HG02763 (cell line): ENCODE results near the gene CRTC1.
"Not testable (repeated sequence)": the region's sequence is repeated elsewhere in the genome, so short reads cannot be mapped to it uniquely, and the experiment has no call there.

Experiments
- ATAC-seq: cut with Tn5 transposase; IDR thresholded peaks from one replicate; pipeline ENCODE4 v1.9.1; 2021; ENCODE audit warnings: mild to moderate bottlenecking, moderate library complexity; ENCODE audit not compliant: unreplicated experiment

Gene CRTC1

DNA sequence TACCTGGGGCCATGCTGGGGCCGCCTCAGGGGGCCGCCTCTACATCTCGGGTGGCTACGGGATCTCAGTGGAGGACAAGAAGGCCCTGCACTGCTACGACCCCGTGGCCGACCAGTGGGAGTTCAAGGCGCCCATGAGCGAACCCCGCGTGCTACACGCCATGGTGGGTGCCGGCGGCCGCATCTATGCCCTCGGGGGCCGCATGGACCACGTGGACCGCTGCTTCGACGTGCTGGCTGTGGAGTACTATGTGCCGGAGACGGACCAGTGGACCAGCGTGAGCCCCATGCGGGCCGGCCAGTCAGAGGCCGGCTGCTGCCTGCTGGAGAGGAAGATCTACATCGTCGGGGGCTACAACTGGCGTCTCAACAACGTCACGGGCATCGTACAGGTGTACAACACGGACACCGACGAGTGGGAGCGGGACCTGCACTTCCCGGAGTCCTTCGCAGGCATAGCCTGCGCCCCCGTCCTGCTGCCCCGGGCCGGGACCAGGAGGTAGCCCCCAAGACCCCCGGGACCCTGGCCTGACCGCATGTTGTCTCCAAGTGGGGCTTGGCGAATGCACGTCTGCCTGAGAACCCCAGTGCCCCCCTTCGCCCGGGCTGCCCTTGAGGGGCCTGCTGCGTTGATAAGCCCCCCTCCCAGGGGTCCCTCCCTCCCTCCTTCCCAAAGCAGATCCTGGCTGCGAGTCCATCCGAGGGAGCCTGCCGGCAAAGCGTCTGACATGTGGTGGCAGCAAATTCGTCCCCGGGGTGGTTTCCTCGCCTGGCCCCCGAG lies 14.5 kb upstream of the CRTC1 start:
- no peak for ATAC-seq

DNA sequence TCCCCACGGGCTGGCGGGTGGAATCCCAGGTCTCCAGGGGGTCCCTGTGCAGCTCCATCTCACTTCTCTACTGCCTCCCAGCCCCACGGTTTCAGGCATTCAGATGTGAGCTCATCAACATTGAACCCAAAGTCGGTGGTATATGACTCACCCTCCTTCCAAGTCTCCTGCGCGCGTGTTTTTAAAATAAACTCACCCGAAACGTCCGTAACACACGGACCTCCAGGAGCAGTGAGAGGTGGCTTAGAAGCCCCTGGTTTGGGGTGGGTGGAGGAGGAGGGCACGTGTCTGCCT lies 14.0 kb upstream of the CRTC1 start:
- ATAC-seq, result no peak

DNA sequence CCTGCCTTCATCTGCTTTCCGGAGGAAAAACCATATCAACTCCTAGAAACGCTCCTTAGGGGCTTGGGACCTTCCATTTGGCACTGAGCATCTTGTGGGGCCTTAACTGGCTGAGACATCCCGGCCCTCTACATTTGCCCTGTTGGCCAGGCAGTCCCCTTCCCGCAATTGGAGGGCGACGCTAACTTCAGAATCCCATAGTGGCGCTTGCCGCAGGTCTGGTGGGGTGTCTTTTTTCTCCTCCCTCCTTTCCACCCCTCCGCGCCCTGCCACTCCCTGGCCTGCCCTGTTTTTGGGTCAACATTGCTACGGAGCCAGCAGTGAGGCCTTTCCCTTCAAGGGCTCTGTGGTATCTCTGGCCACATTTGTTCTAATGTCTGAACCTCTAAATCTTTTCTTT lies 13.6 kb upstream of the CRTC1 start:
- no peak for ATAC-seq

DNA sequence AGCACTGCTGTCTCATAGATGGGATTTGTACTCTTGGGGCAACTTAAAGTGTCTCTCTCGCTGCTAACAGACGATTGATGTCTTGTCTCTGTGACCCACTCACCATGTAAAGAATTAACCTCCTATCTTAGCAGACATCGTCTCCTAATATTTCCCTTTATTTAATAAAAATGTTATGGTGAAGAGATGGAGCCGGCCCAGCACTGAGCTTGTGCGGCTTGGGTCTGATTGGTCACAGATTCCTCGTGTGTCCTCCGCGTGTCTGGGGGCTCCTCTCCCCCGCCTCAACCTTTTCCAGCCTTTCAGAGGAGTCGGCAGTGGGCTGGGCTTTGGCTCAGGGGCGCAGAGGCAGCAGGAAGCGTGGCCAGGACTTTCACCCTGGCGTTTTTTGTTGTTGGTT lies 13.2 kb upstream of the CRTC1 start:
- ATAC-seq, result no peak

DNA sequence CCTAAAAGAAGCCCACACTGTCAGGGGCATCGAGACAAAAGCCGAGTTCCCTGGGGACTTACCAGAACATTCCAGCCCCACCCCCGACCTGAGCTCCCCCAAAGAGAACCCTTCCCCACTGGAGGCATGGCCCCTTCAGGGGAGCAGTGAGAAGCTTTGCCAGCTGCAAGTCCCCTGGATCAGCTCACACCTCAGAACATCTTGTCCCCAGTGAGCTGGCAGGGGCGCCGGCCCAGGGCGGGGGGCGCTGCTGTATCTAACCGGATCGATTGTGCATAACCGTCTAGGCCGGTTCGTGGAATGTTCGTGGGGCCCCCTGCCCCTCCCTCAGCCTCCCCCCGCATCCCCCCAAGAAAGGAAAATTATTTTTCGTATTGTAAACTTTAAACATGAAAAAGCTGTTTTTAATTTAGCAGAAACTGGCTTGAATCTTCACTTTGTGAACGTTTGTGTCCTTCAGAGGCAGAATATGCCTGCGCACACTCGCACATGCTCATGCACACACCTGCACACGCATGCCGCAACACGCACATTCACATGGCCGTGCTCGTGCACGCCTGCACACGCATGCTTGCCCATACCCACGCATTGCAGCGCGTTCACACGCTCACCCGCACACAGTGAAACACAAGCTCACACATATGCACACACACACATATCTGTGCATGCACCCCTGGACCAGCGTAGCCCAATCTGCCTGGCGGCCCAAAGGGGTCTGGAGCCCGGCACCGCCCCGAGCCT lies 12.0 kb upstream of the CRTC1 start:
- no peak for ATAC-seq

DNA sequence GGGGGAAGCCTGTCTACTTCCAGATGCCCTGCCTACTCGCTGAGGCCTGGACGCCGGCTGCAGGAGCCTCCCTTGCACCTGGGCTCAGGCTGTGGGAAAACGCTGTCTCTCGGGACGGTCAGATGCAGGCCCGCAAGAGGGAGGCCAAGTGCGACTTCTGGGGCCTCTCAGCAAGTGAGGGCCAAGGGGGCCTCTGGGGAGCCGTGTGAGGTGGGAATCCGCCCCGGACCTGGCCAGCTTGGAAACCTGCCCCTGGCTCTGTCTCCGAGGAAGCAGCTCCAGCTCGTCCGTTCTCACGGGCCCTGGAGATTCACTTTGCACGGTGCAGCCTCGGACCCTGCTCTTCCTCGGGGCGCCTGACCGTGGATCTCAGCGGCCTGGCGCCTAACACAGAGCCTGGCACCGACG lies 11.4 kb upstream of the CRTC1 start:
- no peak for ATAC-seq

DNA sequence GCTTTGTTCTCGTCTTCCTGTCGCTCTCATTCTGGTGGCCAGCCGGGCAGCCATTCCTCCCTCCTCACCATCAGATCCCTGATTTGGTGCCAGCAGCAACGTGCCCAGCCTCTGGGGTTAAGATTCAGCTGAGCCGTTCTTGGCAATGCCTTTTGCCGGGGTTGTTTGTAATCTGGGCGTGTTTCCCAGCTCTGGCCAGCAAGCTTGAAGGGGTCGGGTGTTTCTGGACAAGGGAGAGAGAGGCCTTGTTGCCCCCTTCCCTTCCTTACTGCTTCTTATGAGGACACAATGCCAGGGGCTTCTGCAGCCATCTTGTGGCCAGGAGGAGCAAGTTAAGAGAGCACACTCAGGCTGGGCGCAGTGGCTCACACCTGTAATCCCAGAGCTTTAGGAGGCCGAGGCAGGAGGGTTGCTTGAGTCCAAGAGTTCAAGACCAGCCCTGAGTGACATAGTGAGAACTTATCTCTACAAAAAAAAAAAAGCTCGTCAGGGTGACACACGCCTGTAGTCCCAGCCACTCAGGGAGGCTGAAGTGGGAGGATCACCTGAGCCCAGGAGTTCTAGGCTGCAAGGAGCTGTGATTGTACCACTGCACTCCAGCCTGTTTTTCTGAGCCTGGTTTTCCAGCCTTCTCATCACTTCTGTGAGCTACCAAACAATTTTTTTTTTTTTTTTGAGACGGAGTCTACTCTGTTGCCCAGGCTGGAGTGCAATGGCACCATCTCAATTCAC lies 10.7 kb upstream of the CRTC1 start:
- ATAC-seq, result no peak

DNA sequence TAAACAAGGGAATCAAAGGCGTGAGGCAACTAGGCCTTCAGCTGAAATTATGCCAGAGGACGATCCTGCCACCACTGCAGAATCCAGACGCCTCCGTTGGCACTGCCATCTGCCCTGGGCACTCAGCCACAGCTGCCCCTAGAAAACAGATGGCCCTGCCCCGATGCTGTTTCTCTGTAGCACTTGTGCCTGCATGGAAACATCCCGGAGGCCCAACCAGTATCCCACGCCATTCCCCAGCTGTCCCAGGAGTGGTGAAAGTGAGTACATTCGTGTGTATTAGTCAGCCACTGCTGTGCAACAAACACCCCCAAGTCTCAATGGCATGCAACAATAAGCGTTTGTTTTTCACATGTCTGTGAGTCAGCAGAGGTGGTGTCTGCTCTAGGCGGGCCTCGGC lies 8.9 kb upstream of the CRTC1 start:
- ATAC-seq, result no peak

DNA sequence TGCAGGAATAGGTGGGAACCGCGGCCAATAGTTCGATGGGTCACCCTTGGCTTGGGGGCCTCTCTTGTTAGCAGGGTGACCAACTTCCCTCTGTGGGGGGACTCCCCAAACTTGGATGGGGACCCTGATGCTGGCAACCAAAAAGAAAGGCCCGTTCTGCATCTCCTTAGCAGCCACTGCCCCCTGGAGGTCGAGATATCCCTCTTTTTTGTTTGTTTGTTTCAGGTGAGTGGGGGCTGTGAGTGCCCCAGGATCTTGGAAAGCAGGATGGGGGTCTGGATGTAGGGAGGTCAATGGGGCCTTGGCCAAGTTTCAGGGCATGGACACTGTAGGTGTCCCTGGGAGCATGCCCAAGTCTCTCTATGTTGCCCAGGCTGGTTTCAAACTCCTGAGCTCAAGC lies 7.7 kb upstream of the CRTC1 start:
- no peak for ATAC-seq

DNA sequence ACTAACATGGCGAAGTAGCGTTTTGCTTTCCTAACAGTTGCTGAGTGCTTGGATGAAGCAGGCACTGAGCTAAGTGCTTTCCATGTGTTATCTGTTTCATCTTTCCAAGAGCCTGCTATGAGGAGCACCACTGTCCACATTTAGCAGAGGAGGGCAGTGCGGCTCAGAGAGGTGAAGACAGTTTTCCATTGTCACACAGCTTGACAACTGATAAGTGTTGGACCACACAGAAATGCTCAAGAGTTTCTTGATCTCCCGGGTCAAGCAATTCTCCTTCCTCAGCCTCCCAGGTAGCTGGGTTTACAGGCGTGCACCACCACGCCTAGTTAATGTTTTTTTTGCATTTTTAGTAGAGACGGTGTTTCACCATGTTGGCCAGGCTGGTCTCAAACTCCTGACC lies 6.8 kb upstream of the CRTC1 start:
- ATAC-seq, result no peak

DNA sequence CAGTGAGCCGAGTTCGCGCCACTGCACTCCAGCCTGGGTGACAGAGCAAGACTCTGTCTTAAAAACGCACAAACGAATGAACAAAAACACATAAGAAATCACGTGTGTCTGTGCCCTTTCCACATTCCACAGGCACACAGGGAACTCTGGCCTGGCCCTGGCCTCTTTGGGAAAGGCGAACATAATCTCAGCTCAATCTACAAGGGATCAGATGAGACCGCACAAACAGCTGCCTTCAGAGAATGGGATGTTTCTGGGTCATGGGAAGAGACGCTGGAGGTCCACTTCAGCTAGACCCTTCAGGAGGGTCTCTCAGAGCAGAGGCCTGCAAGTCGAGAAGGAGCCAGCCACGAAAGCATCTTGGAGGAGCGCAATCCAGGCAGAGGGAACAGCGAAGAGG lies 6.3 kb upstream of the CRTC1 start:
- ATAC-seq, result no peak

DNA sequence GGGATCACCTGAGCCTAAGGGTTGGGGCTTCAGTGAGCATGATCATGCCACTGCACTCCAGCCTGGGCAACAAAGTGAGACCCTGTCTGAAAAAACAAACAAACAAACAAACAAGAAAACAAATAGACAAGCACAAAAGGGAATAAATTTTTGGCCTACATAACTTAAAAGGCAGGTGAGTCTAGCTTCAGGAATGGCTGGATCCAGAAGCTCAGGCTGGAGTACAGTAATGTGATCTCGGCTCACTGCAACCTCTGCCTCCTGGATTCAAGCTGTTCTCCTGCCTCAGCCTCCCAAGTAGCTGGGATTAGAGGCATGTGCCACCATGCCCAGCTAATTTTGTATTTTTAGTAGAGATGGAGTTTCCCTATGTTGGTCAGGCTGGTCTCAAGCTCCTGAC lies 3.3 kb upstream of the CRTC1 start:
- ATAC-seq, result not testable (repeated sequence)

DNA sequence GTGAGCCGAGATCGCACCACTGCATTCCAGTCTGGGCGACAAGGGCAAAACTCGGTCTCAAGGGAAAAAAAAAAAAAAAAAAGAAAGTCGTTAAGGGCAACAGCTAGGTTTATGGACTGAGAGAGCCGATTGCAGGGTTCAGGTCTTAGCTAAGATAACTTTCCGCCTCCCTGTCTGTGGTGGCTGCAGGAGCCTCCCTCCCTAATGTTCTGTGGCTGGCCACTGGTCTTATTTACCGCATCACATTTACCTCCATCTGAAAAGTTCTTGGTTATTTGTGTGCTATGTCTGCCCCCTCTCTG lies 722 bp upstream of the CRTC1 start:
- ATAC-seq, result no peak

DNA sequence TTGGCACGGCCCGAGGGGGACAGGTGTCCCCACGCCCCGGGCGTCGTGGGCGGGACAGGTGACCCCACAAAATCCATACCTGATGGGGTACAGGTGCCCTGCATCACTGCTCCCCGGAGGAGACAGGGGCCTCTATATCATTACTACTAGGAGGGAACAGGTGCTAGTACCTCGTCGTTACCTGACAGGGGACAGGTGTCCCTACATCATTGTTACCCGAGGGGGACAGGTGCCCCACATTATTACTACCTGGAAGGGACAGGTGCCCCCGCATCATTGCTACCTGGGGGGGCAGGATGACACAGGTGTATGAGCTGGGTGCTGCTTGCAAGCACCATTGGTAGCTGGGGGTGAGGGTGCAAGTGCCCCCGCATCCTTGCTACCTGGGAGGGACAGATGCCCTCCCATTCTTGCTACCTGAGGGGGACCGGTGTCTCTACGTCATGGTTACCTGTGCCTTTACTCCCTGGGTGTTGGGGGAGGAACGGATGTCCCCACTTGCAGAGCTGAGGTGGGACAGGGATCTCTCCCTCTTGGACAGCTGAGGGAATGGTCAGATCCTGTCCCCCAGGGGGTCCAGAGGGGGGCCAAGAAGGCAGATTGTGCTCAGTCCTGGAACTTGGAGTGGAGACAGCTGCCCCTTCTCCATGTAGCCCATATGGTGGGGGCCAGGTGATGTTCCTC lies 620 bp downstream of the CRTC1 start:
- ATAC-seq, result no peak

DNA sequence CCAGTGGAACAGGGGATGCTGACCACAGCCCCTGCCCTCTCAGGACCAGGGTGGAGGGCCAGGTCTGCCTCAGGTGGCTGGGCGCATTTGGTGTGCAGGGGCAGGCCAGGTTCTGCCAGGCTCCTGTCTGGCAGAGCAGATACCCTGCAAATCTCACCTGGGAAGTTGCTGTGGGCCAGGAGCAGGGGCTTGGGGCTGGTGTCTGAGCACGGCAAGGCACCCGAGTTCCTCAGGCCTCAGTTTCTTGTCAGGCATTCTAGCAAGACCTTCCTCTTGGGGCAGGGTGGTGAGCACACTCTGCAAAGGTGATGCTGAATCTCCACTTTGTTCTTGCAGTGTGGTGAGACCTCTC lies 1.1 kb downstream of the CRTC1 start:
- no peak for ATAC-seq

DNA sequence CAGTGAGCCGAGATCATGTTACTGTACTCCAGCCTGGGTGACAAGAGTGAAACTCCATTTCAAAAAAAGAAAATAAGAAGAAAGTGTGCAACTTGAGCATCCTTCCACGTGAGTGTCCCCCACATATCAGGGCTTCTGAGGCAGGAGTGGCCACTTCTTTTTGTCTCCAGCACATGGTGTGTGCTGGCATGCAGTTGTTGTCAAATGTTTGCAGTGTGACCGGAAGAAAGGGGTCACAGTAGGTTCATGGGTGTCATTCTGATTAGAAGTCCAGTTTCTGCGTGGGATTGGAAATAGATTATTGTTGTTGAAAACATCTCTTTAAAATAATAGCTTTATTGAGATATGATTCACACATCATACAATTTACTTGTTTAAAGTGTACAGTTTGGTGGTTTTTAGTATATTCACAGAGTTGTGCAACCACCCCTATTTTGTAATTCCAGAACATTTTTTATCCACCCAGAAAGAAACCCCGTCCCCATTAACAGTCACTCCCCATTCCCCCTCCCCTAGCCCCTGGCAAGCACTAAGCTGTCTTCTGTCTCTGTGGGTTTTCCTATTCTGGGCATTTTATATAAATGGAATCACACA lies 2.2 kb downstream of the CRTC1 start:
- ATAC-seq, result no peak

DNA sequence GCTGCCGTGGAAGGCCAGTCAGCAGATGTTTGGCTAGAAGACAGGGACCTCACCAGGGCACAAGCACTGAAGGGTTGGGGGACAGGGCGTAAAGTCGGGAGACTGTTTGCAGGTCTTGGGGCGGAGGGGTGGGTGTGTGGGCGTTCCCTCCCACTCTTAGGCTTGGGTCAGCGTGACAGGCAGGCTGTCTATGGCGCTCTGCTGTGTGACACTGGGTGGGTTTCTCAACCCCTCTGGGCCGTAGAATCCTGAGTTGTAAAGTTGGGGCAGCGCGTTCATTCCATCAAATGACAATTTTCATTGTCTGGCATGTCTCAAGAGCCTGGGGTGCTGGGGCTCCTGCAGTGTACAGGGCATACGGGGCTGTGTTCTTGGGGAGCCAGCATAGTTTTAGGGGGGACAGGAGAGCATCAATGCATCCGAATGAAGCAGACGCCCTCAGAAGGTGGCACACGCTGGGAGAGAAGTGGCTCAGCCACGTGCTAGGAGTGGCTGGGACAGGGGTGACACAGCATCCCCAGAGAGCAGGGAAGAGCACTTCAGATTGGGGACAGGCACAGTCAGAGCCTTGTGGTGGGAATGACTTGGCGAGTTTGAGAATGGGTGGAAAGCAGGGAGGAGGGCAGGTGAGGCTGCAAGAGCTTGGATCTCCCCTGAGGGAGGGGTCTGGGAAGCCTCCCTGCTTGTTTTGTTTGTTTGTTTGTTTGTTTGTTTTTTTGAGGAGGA lies 4.4 kb downstream of the CRTC1 start:
- ATAC-seq, result no peak

DNA sequence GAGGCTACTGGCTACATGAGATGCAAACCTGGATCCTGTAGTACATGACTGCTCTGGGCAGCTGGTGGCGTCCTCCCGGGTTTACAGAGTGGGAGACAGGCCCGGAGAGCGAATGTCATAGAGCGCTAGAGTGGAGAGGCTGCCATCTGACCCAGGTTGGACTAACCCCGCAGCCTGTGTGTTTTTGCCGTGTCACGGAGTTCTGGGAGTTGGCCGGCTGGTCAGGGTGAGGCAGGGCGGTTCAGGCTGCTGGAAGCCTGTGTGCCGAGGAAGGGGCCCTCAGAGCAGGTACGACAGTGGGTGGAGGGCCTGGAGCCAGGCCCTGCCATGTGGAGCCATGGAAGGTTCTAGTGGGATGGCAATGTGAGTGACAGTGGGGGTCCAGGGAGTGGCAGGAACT lies 12.5 kb downstream of the CRTC1 start:
- ATAC-seq, result no peak

DNA sequence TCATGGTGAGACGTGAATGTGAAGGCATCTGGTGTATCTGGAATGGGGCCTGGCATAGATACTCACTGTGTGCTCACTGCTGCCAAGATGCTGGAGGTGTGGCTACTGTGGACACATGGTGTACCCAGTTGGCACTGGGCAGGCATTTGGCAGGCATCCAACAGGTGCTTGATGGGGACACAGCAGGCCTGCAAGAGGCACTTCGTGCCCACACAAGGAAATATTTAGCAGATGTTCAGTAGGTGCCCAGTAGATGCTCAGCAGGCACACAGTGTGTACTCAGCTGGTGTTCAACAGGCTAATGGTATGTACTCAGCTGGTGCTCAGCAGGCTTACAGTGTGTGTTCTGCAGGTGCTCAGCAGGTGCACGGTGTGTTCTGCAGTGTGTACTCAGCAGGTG lies 14.2 kb downstream of the CRTC1 start:
- no peak for ATAC-seq

DNA sequence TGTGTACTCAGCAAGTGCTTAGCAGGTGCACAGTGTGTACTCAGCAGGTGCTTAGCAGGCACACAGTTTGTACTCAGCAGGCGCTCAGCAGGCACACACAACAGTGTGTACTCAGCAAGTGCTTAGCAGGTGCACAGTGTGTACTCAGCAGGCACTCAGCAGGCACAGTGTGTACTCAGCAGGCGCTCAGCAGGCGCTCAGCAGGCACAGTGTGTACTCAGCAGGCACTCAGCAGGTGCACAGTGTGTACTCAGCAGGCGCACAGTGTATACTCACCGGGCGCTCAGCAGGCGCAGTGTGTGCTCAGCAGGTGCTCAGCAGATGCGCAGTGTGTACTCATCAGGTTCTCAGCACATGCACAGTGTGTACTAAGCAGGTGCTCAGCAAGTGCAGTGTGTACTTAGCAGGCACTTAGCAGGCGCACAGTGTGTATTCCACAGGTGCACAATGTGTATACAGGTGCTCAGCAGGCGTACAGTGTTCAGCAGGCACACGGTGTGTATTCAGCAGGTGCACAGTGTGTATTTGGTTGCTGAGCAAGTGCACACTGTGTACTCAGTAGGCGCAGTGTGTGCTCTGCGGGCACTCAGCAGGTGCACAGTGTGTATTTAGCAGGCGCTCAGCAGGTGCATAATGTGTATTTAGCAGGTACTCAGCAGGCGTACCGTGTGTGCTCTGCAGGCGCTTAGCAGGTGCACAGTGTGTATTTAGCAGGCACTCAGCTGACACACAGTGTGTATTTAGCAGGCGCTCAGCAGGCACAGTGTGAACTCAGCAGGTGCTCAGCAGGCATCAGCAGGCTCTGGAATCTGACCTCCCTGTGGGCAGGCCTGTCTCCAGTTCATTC lies 15.1 kb downstream of the CRTC1 start:
- no peak for ATAC-seq
